IPS DF 6.9 (cell line): Measurements from ENCODE around the gene LRRTM1.

ENCODE experiments used
- DNase-seq: peaks from one replicate; pipeline ENCODE4 v3.0.0-alpha.2; 2013; ENCODE audit warnings: low read depth, low spot score
- H3K27ac ChIP-seq: one replicate; pipeline ENCODE4 v1.5.1; 2013; ENCODE audit warnings: low read length, control low read depth
- H3K27me3 ChIP-seq: 2 replicates; pipeline ENCODE4 v1.6.1; 2013; ENCODE audit warnings: mild to moderate bottlenecking, low read length; ENCODE audit not compliant: control insufficient read depth, insufficient read depth
- H3K36me3 ChIP-seq: 2 replicates; pipeline ENCODE4 v1.6.1; 2013; ENCODE audit warnings: low read length; ENCODE audit not compliant: control insufficient read depth, insufficient read depth
- H3K4me1 ChIP-seq: 2 replicates; pipeline ENCODE4 v1.6.1; 2013; ENCODE audit warnings: low read length; ENCODE audit not compliant: control insufficient read depth, insufficient read depth
- H3K4me3 ChIP-seq: 2 replicates; pipeline ENCODE4 v1.5.1; 2013; ENCODE audit warnings: mild to moderate bottlenecking, low read length
- H3K9me3 ChIP-seq: 2 replicates; pipeline ENCODE4 v1.6.1; 2013; ENCODE audit warnings: low read length, inconsistent platforms; ENCODE audit not compliant: control insufficient read depth, insufficient read depth
- WGBS: extraction: QIAGEN DNeasy Blood & Tissue Kit; methylation state at CpG from one replicate; pipeline ENCODE4 v1.1.7; 2013; ENCODE audit warnings: mixed read lengths, missing lambda C conversion rate; ENCODE audit not compliant: insufficient read length, insufficient coverage; 5-methylcytosine and 5-hydroxymethylcytosine counted together

LRRTM1 gene

DNA sequence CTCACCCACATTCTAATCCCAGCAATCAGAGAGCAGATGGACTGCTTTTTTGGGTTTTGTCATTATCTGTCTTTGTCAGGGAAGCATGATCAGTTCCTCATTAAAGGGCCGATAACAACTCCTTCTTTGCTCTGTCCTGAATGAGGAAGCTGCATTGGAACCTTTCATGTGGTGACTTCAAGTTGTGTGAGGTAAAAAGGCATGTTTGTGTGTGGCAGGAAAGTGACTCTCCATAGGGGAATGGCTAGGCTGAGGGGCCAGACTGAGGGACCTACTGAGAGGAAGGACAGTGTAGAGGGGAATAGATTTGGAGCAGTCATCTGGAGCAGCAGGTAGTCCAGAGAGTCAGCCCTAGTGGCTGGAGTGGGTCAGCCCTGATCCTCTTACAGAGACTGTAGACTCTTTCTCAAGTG is 23.6 kb upstream of the LRRTM1 start:
- H3K4me3 ChIP-seq = no peak overlapping the region
- H3K27me3 ChIP-seq = peaks cover 2% of the 10 kb centered on the region; the same call in 1 of the 2 replicates
- H3K27ac ChIP-seq = no peak overlapping the region
- H3K4me1 ChIP-seq = peaks cover 5% of the 10 kb centered on the region; the same call in 1 of the 2 replicates
- WGBS = no CpG with 5 or more reads among the region's 1 CpG
- no peaks in the 10 kb centered on the region for H3K9me3 ChIP-seq
- no peaks in the 10 kb centered on the region for H3K36me3 ChIP-seq
- DNase-seq = no peak

DNA sequence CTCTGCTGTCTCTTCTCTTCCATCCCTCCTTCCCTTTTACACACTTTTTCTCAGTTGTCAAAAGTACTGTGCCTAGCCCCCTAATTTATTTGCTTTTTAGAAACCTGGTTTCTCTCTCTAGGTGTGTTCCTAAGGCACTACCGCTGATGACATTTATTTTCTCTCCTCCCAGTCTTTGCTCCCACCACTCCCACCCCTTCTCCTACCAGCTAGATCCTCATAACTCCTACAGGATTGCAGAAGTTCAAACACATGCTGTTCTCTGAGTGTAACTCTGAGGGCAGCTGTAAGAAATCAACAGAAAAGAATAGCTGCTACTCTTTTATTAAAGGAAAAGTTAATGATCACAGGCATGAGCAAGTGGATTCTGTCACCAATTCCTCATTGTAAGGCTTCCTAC is 22.3 kb upstream of the LRRTM1 start:
- H3K4me3 ChIP-seq = no peak overlapping the region
- no peak for DNase-seq
- H3K9me3 ChIP-seq = no peaks in the 10 kb centered on the region
- peaks cover 7% of the 10 kb centered on the region; the same call in 1 of the 2 replicates for H3K27me3 ChIP-seq
- no peak overlapping the region for H3K27ac ChIP-seq
- H3K36me3 ChIP-seq = no peaks in the 10 kb centered on the region
- no CpG with 5 or more reads among the region's 1 CpG for WGBS
- H3K4me1 ChIP-seq = peaks cover 12% of the 10 kb centered on the region

DNA sequence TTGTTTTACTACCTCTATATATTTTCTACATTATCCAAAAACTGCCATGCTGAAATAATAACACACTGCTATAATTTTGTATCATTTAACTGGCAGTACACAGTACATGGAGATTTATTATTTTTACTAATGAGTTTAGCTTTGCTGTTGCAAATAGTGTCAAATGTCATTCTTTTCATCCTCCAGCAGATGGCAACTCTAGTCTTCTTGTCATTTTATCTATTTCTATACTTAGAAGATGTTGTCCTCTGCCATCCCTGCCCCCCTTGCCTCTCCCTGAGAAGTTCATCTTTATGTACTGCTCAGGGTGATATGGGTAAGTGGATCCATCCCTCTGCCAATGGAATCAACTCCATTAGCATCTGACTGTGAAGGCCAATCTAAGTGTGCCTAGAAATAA is 21.7 kb upstream of the LRRTM1 start:
- Histone ChIP-seq H3K4me3 (no peak overlapping the region), H3K9me3 (no peaks in the 10 kb centered on the region), H3K27me3 (peaks cover 7% of the 10 kb centered on the region; the same call in 1 of the 2 replicates), H3K4me1 (peaks cover 12% of the 10 kb centered on the region), H3K27ac (no peak overlapping the region), H3K36me3 (no peaks in the 10 kb centered on the region)
- no peak for DNase-seq

DNA sequence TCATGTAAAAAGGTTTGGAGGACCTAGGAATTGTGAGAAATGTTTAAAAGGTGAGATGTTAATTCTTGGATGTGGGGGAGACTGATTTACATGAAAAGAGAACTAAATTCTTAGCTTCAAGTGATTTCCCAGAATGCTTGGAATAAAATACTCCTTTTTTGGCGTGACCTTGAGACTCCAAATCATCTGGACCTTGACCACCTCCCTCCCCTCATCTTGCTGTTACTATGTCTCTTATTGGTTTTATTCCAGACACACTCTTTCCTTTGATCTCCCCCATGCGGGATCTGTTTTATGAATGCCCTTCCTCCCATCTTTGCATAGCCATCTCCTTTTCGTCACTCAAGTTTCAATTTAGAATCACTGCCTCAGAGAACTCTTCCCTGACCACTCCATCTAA is 20.0 kb upstream of the LRRTM1 start:
- Histone ChIP-seq H3K9me3 (no peaks in the 10 kb centered on the region), H3K36me3 (no peaks in the 10 kb centered on the region), H3K27me3 (peaks cover 7% of the 10 kb centered on the region; the same call in 1 of the 2 replicates), H3K4me3 (no peak overlapping the region), H3K4me1 (peaks cover 10% of the 10 kb centered on the region), H3K27ac (no peak overlapping the region)
- DNase-seq = no peak
- WGBS = no CpG with 5 or more reads among the region's 3 CpGs

DNA sequence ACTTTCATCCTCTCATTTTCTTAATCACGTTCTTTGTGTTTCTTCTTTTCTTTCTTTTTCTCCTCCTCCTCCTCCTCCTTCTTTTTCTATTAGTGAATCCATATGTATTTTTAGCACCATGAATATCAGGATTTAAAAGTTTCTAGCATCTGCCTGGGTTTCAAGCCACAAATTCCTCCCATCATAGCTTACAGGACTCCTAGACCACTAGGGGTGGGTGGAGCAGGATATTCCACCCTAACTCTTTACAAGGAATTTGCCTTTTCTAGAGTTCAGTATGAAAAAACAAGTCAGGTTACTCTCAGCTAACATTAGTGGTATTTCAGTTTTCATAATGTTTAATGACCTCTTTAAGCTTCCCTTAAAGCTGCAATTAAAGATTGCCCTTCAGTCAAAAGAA is 19.1 kb upstream of the LRRTM1 start:
- H3K36me3 ChIP-seq = no peaks in the 10 kb centered on the region
- no peaks in the 10 kb centered on the region for H3K9me3 ChIP-seq
- no peak overlapping the region for H3K27ac ChIP-seq
- WGBS = no CpG with 5 or more reads among the region's 1 CpG
- peaks cover 7% of the 10 kb centered on the region; the same call in 1 of the 2 replicates for H3K27me3 ChIP-seq
- no peak overlapping the region for H3K4me3 ChIP-seq
- no peak for DNase-seq
- peaks cover 10% of the 10 kb centered on the region for H3K4me1 ChIP-seq

DNA sequence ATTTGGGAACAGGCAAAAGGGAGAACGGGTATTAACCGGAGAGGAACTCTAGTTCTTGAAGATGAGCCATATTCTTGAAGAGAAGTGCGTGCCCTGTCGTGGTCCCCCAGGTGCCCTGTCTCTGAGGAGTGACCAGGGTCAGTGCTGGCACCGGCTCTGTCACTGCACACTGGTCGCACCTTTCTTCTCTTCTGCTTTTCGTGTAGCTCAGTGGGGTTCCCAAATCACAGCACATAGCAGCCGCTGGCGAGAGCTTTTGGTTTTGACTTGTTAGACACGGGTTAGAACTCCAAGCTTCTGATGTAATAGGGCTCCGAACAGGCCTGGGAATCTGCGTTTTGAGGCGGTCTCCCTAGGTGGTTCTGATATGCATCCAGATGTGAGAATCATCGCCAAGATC is 18.4 kb upstream of the LRRTM1 start:
- no CpG with 5 or more reads among the region's 14 CpGs for WGBS
- Histone ChIP-seq H3K9me3 (no peaks in the 10 kb centered on the region), H3K36me3 (no peaks in the 10 kb centered on the region), H3K4me1 (peaks cover 10% of the 10 kb centered on the region), H3K27me3 (peaks cover 7% of the 10 kb centered on the region; the same call in 1 of the 2 replicates), H3K4me3 (no peak overlapping the region), H3K27ac (no peak overlapping the region)
- DNase-seq = no peak

DNA sequence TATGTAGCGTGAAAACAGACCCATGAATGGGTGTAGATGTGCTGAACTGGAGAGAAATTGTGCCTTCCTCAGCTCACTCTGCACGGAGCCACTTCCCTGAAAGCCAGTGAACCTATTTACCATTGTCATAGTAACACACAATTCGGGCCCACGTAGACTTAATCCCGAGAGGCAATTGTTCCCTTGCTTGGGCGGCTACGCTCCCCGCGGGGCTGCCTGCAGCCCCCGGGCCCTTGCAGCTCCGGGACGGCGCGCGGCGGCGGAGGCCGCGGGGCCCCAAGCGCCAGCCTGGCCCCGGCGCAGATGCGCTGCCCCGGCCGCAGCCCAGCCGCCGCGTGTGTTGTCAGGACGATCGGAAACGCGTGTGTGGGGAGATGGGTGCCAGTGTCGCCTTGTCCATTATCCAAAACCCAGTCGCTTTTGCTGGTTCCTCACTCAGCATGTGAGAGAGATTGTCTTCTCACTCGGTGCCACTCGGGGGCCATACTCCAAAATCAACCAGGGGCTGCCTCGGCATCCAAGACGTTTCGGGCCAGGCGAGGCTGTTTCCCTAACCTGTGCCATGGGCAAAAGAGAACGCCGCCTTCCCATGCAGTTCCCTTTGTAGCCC is 17.9 kb upstream of the LRRTM1 start:
- no peak overlapping the region; the same call in 1 of the 2 replicates for H3K4me3 ChIP-seq
- no peak overlapping the region for H3K27ac ChIP-seq
- H3K36me3 ChIP-seq = no peaks in the 10 kb centered on the region
- H3K27me3 ChIP-seq = peaks cover 7% of the 10 kb centered on the region; the same call in 1 of the 2 replicates
- no CpG with 5 or more reads among the region's 42 CpGs for WGBS
- H3K9me3 ChIP-seq = no peaks in the 10 kb centered on the region
- H3K4me1 ChIP-seq = peaks cover 10% of the 10 kb centered on the region
- DNase-seq = no peak

DNA sequence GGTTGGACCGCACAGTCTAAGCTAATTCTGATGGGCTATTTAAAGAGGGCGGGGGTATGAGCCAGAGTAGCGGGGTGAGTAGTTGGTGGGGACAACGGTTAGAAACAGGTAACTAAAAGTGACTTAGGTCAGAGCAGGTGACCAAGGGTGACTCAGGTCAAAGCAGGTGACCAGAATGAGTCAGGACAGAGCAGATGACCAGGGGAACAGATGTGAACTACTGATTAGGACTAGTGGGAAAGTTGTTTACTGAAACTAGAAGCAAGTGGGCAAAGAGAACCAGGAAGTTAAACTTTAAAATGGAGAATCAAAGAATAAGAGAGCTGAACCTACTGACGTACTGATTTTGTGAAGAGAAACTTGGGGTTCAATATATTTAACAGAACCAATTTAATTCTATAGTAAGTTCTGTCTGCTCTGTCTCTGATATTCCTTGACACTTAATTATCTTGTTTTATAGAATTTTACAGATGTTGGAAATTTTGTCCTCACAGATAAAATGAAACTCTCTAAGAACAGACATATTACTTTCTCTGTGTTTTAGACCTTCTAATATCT is 7.8 kb upstream of the LRRTM1 start:
- no peak overlapping the region for H3K4me3 ChIP-seq
- no peaks in the 10 kb centered on the region for H3K27me3 ChIP-seq
- no peaks in the 10 kb centered on the region for H3K9me3 ChIP-seq
- no peaks in the 10 kb centered on the region for H3K4me1 ChIP-seq
- DNase-seq = no peak
- no peaks in the 10 kb centered on the region for H3K36me3 ChIP-seq
- H3K27ac ChIP-seq = no peak overlapping the region
- no CpG with 5 or more reads among the region's 5 CpGs for WGBS

DNA sequence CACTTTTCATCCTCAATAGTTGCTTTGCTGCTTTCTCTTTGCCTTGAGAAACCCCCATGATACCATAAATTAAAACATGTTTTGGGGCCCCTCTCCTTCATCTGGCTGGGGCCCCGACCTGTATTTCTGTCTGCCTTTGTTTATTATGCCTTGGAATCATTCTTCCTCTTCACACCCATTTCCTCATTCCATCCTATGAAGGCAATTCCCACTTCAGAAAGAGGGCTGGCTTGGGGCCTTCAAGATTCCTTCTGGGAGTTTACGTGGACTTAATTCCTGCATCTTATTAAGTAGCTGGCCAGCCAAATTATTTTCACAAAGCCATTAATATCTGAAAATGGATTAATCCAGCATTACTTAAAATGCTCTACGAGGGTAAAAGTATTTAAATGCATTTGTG is 6.8 kb upstream of the LRRTM1 start:
- H3K4me1 ChIP-seq = no peaks in the 10 kb centered on the region
- H3K36me3 ChIP-seq = no peaks in the 10 kb centered on the region
- no peaks in the 10 kb centered on the region for H3K9me3 ChIP-seq
- H3K27ac ChIP-seq = no peak overlapping the region
- no peak overlapping the region for H3K4me3 ChIP-seq
- WGBS = no CpG with 5 or more reads among the region's 3 CpGs
- no peak for DNase-seq
- no peaks in the 10 kb centered on the region for H3K27me3 ChIP-seq

DNA sequence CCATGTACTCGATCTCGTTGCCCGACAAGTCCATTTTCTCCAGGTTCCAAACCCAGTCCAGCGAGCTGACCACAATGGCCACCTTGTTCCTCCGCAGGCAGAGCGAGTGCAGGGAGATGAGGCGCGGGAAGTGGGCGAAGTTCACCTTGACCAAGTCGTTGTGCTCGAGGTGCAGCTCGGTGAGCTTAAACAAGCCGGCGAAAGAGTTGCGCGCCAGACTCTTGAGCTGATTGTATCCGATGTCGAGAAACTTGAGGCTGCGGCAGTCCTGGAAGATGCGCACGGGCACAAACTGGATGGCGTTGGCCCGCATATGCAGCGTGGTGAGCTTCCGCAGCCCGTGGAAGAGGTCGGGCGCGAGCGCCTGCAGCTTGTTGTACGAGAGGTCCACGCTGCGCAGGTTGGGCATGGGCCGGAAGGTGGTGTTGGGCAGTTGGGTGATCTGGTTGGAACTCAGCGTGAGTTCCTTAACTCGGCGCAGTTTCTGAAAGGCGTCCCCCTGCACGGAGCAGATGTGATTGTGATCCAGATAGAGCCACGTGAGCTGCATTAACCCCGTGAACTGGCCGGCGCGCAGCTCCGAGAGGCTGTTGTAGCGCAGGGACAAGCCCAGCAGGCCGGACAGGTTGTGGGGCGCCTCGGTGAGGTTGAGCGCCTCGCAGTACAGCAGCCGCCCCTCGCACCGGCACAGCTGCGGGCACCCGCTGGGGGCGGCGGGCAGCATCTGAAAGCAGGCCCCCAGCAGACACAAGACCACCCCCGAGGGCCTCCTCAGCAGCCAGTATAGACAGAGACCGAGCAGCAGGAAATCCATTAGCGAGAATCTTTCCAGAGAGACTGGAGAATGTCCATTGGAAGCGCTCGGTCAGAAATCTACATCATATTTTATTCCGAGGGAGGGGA is 1.3 kb downstream of the LRRTM1 start:
- DNase-seq = no peak
- no peaks in the 10 kb centered on the region for H3K36me3 ChIP-seq
- H3K27ac ChIP-seq = no peak overlapping the region
- no peaks in the 10 kb centered on the region for H3K9me3 ChIP-seq
- peak overlapping the region; percentile 25; the same call in 1 of the 2 replicates for H3K4me3 ChIP-seq
- peaks cover 8% of the 10 kb centered on the region; the same call in 1 of the 2 replicates for H3K4me1 ChIP-seq
- peaks cover 42% of the 10 kb centered on the region for H3K27me3 ChIP-seq
- no CpG with 5 or more reads among the region's 64 CpGs for WGBS
